ENCODE results near the gene KCNN2. TPM values are rescaled to one million over a fixed set of nuclear protein-coding genes. Genes with fewer than 3 reads are reported as not detected.
"Not testable (repeated sequence)": the region's sequence is repeated elsewhere in the genome, so short reads cannot be mapped to it uniquely, and the experiment has no call there.

The KCNN2 gene
- total and polyA plus RNA-seq, 2 donors: 0.66 to 1.1 TPM

DNA sequence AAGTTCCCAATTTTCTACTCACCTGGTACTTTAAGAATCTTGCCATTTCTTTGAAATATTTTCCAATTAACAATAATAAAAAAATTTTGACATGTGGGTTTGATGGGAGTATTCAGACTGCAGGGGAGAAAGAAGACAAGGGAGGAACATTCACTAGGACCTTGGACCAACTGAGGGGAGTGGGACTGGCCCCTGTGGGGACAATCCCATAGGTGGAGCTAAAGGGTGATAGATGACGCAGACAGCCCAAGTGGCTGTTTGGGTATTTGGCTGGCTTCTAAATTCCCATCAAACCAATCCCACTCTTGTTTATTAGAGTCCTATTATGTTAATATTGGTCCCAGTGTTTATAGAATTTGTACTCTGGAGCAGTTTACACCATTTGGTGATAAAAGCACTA, 65.3 kb downstream of the KCNN2 start:
- WGBS: 97% methylated on average over 1 of the region's 1 CpG

DNA sequence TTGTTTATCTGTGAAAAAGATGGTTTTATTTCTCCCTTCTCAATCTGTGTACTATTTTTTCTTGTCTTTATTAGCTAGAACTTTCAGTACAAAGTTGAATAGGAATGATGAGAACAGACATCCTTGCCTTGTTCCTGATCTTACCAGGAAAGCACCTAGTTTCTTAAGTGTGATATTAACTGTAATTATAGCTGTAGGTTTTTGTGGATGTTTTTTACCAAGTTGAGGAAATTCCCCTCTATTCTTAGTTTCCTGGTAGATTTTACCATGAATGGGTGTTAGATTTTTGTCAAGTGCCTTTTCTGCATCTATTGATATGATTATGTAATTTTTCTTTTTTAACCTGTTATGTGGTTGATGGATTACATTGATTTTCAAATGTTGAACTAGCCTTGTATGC, 68.7 kb downstream of the KCNN2 start:
- H3K27ac ChIP-seq (ENCODE audit: low read depth in 1 of 2, low read length in 1 of 2): no peak overlapping the region
- DNase-seq (ENCODE audit: low read depth in 6 of 9, low spot score in 9 of 9): no peak
- H3K4me1 ChIP-seq (ENCODE audit: control insufficient read depth in 2 of 2, insufficient read depth in 2 of 2, low read length in 2 of 2): no peaks in the 10 kb centered on the region
- no peaks in the 10 kb centered on the region for H3K9me3 ChIP-seq (ENCODE audit: control insufficient read depth in 2 of 2, insufficient read depth in 1 of 2, low read length in 1 of 2)
- no peak overlapping the region for H3K4me3 ChIP-seq (ENCODE audit: low read length in 2 of 2)
- no peaks in the 10 kb centered on the region for H3K27me3 ChIP-seq (ENCODE audit: control insufficient read depth in 2 of 2, insufficient read depth in 1 of 2, low read length in 1 of 2)
- no peaks in the 10 kb centered on the region for H3K36me3 ChIP-seq (ENCODE audit: control insufficient read depth in 2 of 2, insufficient read depth in 2 of 2, low read length in 1 of 2)

More for the DNA sequence above, 65.3 kb downstream of the KCNN2 start:
- Histone ChIP-seq H3K4me3 (ENCODE audit: low read length in 2 of 2) (no peak overlapping the region), H3K36me3 (ENCODE audit: control insufficient read depth in 2 of 2, insufficient read depth in 2 of 2, low read length in 1 of 2) (no peaks in the 10 kb centered on the region), H3K4me1 (ENCODE audit: control insufficient read depth in 2 of 2, insufficient read depth in 2 of 2, low read length in 2 of 2) (no peaks in the 10 kb centered on the region), H3K9me3 (ENCODE audit: control insufficient read depth in 2 of 2, insufficient read depth in 1 of 2, low read length in 1 of 2) (no peaks in the 10 kb centered on the region), H3K27me3 (ENCODE audit: control insufficient read depth in 2 of 2, insufficient read depth in 1 of 2, low read length in 1 of 2) (no peaks in the 10 kb centered on the region), H3K27ac (ENCODE audit: low read depth in 1 of 2, low read length in 1 of 2) (no peak overlapping the region)
- DNase-seq (ENCODE audit: low read depth in 6 of 9, low spot score in 9 of 9): no peak

DNA sequence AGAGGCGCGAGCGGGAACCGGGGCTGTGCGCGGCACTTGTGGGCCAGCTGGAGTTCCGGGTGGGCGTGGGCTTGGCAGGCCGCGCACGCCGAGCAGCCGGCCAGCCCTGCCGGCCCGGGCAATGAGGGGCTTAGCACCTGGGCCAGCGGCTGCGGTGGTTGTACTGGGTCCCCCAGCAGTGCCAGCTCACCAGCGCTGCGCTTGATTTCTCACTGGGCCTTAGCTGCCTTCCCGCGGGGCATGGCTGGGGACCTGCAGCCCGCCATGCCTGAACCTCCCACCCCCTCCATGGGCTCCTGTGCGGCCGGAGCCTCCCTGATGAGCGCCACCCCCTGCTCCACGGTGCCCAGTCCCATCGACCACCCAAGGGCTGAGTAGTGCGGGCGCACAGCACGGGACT, 70.8 kb downstream of the KCNN2 start:
- not testable (repeated sequence) for DNase-seq (ENCODE audit: low read depth in 6 of 9, low spot score in 9 of 9); H3K4me3 ChIP-seq (ENCODE audit: low read length in 2 of 2); H3K27me3 ChIP-seq (ENCODE audit: control insufficient read depth in 2 of 2, insufficient read depth in 1 of 2, low read length in 1 of 2); H3K36me3 ChIP-seq (ENCODE audit: control insufficient read depth in 2 of 2, insufficient read depth in 2 of 2, low read length in 1 of 2); H3K27ac ChIP-seq (ENCODE audit: low read depth in 1 of 2, low read length in 1 of 2); H3K4me1 ChIP-seq (ENCODE audit: control insufficient read depth in 2 of 2, insufficient read depth in 2 of 2, low read length in 2 of 2); H3K9me3 ChIP-seq (ENCODE audit: control insufficient read depth in 2 of 2, insufficient read depth in 1 of 2, low read length in 1 of 2)
- WGBS: 96% methylated on average over 30 of the region's 30 CpGs

DNA sequence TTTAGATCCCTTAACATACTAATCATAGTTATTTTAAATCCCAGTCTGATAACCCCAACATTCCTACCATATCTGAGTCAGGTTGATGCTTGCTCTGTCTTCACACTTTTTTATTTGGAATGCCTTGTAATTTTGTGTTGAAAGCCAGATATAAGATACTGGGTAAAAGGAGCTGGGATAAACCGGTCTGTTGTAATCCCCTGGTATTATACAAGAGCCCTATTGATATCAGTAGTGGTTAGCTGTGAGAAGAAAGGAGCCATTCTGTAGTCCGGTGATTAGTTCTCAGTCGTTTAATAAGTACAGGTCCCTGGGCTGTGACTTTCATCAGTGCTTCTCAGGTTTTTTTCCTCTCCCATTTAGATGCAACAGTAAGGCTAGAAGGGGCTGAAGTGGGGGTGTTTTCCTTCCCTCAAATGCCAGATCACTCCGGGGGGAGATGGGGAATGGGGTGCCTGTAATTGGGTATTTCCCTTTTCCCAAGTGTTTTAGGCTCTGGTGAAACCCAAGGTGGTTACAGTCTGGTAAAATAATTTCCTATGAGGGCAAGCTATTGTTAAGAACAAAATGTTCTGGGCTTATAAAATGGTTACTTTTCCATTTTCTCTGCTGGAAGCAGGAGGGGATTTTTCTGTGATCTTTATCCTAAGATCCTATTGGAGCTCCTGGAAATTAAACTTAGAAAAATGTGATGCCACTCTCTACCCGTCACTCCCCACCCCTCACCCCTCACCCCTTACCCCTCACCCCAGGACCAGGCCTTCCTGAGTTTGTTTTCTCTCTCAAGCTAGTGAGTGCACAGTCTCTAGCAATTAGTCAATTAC, 72.7 kb downstream of the KCNN2 start:
- Histone ChIP-seq H3K36me3 (ENCODE audit: control insufficient read depth in 2 of 2, insufficient read depth in 2 of 2, low read length in 1 of 2) (no peaks in the 10 kb centered on the region), H3K9me3 (ENCODE audit: control insufficient read depth in 2 of 2, insufficient read depth in 1 of 2, low read length in 1 of 2) (no peaks in the 10 kb centered on the region), H3K27me3 (ENCODE audit: control insufficient read depth in 2 of 2, insufficient read depth in 1 of 2, low read length in 1 of 2) (no peaks in the 10 kb centered on the region), H3K4me1 (ENCODE audit: control insufficient read depth in 2 of 2, insufficient read depth in 2 of 2, low read length in 2 of 2) (no peaks in the 10 kb centered on the region), H3K4me3 (ENCODE audit: low read length in 2 of 2) (no peak overlapping the region), H3K27ac (ENCODE audit: low read depth in 1 of 2, low read length in 1 of 2) (no peak overlapping the region)
- no peak for DNase-seq (ENCODE audit: low read depth in 6 of 9, low spot score in 9 of 9)
- 73% methylated on average over 5 of the region's 5 CpGs for WGBS

DNA sequence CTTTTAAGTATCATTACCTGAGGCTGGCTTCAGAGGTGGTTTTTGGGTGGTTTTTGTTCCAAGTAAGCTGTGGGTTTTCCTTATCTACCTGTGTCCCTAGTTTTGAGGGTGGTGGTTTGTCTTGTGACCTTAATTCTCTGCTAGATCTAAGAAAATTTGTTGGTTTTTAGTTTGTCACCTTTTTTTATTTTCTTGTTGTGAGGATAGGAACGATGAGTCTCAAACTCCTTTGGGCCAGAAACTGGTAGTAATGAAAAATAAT, 73.3 kb downstream of the KCNN2 start:
- no peak for DNase-seq (ENCODE audit: low read depth in 6 of 9, low spot score in 9 of 9)
- H3K4me1 ChIP-seq (ENCODE audit: control insufficient read depth in 2 of 2, insufficient read depth in 2 of 2, low read length in 2 of 2): no peaks in the 10 kb centered on the region
- H3K27me3 ChIP-seq (ENCODE audit: control insufficient read depth in 2 of 2, insufficient read depth in 1 of 2, low read length in 1 of 2): no peaks in the 10 kb centered on the region
- no peaks in the 10 kb centered on the region for H3K36me3 ChIP-seq (ENCODE audit: control insufficient read depth in 2 of 2, insufficient read depth in 2 of 2, low read length in 1 of 2)
- 82% methylated on average over 1 of the region's 1 CpG for WGBS
- H3K27ac ChIP-seq (ENCODE audit: low read depth in 1 of 2, low read length in 1 of 2): no peak overlapping the region
- no peaks in the 10 kb centered on the region for H3K9me3 ChIP-seq (ENCODE audit: control insufficient read depth in 2 of 2, insufficient read depth in 1 of 2, low read length in 1 of 2)
- no peak overlapping the region for H3K4me3 ChIP-seq (ENCODE audit: low read length in 2 of 2)

DNA sequence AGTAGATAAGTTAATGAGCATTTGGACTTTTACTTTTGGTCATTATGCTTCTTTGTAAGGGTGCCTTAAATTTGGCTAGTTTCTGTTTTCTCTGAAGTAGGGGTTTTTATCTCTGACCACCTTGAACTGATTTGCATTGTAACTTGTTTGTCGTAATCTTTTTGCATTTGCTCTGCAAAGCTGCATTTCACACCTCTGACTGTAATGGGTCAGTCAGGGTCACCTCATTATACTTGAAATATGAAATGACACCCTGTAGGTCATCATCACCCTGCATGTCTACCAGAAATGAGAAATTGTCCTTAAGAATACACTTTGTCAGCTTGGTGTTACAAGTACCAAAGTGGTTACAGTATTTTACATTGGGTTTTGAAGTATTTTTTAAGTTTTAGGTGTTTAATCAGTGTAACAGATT, 74.0 kb downstream of the KCNN2 start:
- Histone ChIP-seq H3K4me3 (ENCODE audit: low read length in 2 of 2) (no peak overlapping the region), H3K4me1 (ENCODE audit: control insufficient read depth in 2 of 2, insufficient read depth in 2 of 2, low read length in 2 of 2) (no peaks in the 10 kb centered on the region), H3K27ac (ENCODE audit: low read depth in 1 of 2, low read length in 1 of 2) (no peak overlapping the region), H3K9me3 (ENCODE audit: control insufficient read depth in 2 of 2, insufficient read depth in 1 of 2, low read length in 1 of 2) (no peaks in the 10 kb centered on the region), H3K27me3 (ENCODE audit: control insufficient read depth in 2 of 2, insufficient read depth in 1 of 2, low read length in 1 of 2) (no peaks in the 10 kb centered on the region), H3K36me3 (ENCODE audit: control insufficient read depth in 2 of 2, insufficient read depth in 2 of 2, low read length in 1 of 2) (no peaks in the 10 kb centered on the region)
- no peak for DNase-seq (ENCODE audit: low read depth in 6 of 9, low spot score in 9 of 9)
- 93% methylated on average over 1 of the region's 1 CpG for WGBS

DNA sequence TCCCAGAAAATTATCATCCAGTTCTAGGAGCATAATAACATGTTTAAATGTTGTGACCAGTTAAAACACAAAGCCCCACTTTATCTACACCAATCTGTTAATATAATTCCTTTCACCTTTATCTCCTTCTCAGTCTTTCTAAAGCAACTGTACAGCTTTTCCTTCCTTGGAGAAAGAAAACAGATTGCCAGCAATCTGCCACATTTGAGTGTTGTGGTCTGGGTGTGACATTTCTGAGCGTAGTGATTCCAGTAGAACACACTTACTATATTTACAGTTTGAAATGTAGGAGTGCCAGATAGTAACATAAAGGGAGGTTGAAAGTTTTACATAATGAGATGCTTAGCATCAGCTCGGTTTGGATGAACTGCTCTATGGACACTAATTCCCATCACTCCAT, 76.1 kb downstream of the KCNN2 start:
- H3K36me3 ChIP-seq (ENCODE audit: control insufficient read depth in 2 of 2, insufficient read depth in 2 of 2, low read length in 1 of 2): no peaks in the 10 kb centered on the region
- no peak for DNase-seq (ENCODE audit: low read depth in 6 of 9, low spot score in 9 of 9)

DNA sequence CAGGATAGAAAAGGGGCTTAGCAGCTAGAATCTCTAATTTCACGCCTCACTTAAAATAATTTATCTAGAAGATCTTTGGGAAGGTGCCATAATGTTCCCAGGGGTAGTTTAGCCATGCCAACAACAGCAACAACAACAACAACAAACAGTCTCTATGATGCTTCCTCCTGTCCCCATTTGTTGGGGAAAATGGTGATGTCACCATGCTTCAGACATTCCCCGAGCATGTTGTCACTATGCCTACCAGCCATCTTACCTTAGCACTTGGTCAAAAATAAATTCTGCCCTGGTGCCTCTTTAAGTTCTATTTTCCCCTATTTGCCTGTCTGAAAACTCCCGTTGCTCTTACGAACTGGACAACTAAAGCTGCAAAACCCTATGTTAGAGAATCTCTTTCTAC, 76.6 kb downstream of the KCNN2 start:
- Histone ChIP-seq H3K36me3 (ENCODE audit: control insufficient read depth in 2 of 2, insufficient read depth in 2 of 2, low read length in 1 of 2) (no peaks in the 10 kb centered on the region), H3K9me3 (ENCODE audit: control insufficient read depth in 2 of 2, insufficient read depth in 1 of 2, low read length in 1 of 2) (no peaks in the 10 kb centered on the region), H3K4me3 (ENCODE audit: low read length in 2 of 2) (no peak overlapping the region), H3K4me1 (ENCODE audit: control insufficient read depth in 2 of 2, insufficient read depth in 2 of 2, low read length in 2 of 2) (no peaks in the 10 kb centered on the region), H3K27me3 (ENCODE audit: control insufficient read depth in 2 of 2, insufficient read depth in 1 of 2, low read length in 1 of 2) (no peaks in the 10 kb centered on the region), H3K27ac (ENCODE audit: low read depth in 1 of 2, low read length in 1 of 2) (no peak overlapping the region)
- 90% methylated on average over 4 of the region's 4 CpGs for WGBS
- DNase-seq (ENCODE audit: low read depth in 6 of 9, low spot score in 9 of 9): no peak

More for the DNA sequence above, 76.1 kb downstream of the KCNN2 start:
- WGBS: 72% methylated on average over 2 of the region's 2 CpGs
- no peaks in the 10 kb centered on the region for H3K4me1 ChIP-seq (ENCODE audit: control insufficient read depth in 2 of 2, insufficient read depth in 2 of 2, low read length in 2 of 2)
- H3K4me3 ChIP-seq (ENCODE audit: low read length in 2 of 2): no peak overlapping the region
- no peak overlapping the region for H3K27ac ChIP-seq (ENCODE audit: low read depth in 1 of 2, low read length in 1 of 2)
- H3K27me3 ChIP-seq (ENCODE audit: control insufficient read depth in 2 of 2, insufficient read depth in 1 of 2, low read length in 1 of 2): no peaks in the 10 kb centered on the region
- H3K9me3 ChIP-seq (ENCODE audit: control insufficient read depth in 2 of 2, insufficient read depth in 1 of 2, low read length in 1 of 2): no peaks in the 10 kb centered on the region

DNA sequence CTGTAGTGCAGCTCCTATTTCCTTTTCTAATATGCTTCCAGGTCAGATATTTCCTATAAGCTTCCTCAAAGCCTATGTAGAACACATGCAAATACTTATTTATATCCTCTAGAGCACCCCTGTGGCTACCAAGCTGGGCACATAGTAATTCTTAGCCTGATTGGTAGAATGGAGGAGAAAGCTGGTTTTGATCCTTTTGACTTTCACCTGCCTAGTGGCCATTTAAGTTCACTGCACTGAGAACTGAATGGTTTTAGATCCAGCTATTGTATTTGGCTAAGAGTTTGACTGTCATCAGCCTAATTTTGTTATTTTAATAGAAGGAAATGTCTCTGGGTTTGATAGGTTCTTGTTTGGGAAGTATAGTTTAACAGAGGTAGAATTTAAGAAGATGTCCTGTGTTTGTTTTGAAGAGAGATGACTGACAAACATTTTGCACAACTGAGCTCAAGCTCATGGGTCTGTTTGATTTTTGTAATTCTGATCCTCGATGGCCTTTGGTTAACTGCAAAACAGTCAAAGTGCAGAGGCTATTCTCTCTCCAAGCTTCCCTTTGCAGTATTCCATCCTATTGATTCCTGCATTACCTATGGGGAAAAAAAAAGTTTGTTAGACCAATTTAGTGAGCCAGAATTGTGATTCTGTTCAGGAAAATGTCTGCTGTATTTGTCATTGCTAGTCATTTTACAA, 85.4 kb downstream of the KCNN2 start:
- Histone ChIP-seq H3K4me1 (ENCODE audit: control insufficient read depth in 2 of 2, insufficient read depth in 2 of 2, low read length in 2 of 2) (no peaks in the 10 kb centered on the region), H3K36me3 (ENCODE audit: control insufficient read depth in 2 of 2, insufficient read depth in 2 of 2, low read length in 1 of 2) (no peaks in the 10 kb centered on the region), H3K27me3 (ENCODE audit: control insufficient read depth in 2 of 2, insufficient read depth in 1 of 2, low read length in 1 of 2) (no peaks in the 10 kb centered on the region), H3K27ac (ENCODE audit: low read depth in 1 of 2, low read length in 1 of 2) (no peak overlapping the region), H3K9me3 (ENCODE audit: control insufficient read depth in 2 of 2, insufficient read depth in 1 of 2, low read length in 1 of 2) (no peaks in the 10 kb centered on the region), H3K4me3 (ENCODE audit: low read length in 2 of 2) (no peak overlapping the region)
- WGBS: 83% methylated on average over 1 of the region's 1 CpG
- no peak for DNase-seq (ENCODE audit: low read depth in 6 of 9, low spot score in 9 of 9)
